H1 (cell line): Measurements from ENCODE around the gene CCNG1. TPM values are rescaled to one million over a fixed set of nuclear protein-coding genes. Genes with fewer than 3 reads are reported as not detected.

Experiments used
- GABPA ChIP-seq: IDR thresholded peaks from 2 replicates; pipeline ENCODE4 v1.6.1; 2011; ENCODE audit warnings: mild to moderate bottlenecking, low read length, moderate library complexity, borderline replicate concordance; ENCODE audit not compliant: insufficient read depth
- MAX ChIP-seq: IDR thresholded peaks from 2 replicates; pipeline ENCODE4 v1.6.1; 2012; ENCODE audit warnings: inconsistent platforms
- SUZ12 ChIP-seq: fragments of 200-600 bp; sonication (generic); IDR thresholded peaks from 2 replicates; pipeline ENCODE4 v1.6.1; 2012; ENCODE audit warnings: mild to moderate bottlenecking, inconsistent platforms, low read length, moderate library complexity, mixed read lengths
- polyA plus RNA-seq, 7 experiments: library from polyadenylated mRNA; depleted of rRNA in 3 of 7; stranded (reverse) in 5 of 7; unstranded in 2 of 7; fragments of >200 nt in 5 of 7; fragments of 200-250 nt in 2 of 7; gene quantifications; 1 replicate in 5 of 7; 2 replicates in 1 of 7; 4 replicates in 1 of 7; pipeline versions ENCODE4 v1.2.1 to v1.2.3, GENCODE V29; 2011 to 2013; ENCODE audit warnings: missing spikeins in 2 of 7, mixed read lengths in 2 of 7
- small RNA-seq: library from polyadenylated mRNA; stranded (forward); fragments of <200 nt; extraction: miRNeasy Mini kit (QIAGEN cat#:217004); gene quantifications from one replicate; pipeline ENCODE3, GENCODE V24; 2013; ENCODE audit not compliant: insufficient read depth
- total RNA-seq: library from RNA; stranded (reverse); fragmentation: NEBNext Ultra II Directional; extraction: Animal tissue kit (Norgen Biotek cat#: 25700); gene quantifications from 2 replicates; pipeline ENCODE4 v1.2.1, GENCODE V29; 2021

CCNG1 gene
- total and polyA plus RNA-seq, 2 of the 8 experiments (the other 6 are each of a cell fraction or from before 2014, with no cell fraction given), result 165 to 369 TPM

GRCh38 chr5:163489745-163490075 is 52.3 kb downstream of the CCNG1 start (continued):
- no peak for TF ChIP-seq SUZ12
- no peak for TF ChIP-seq MAX
- no peak for TF ChIP-seq GABPA
- TF ChIP-seq, all 59 proteins: peak for 0

Small RNAs within 50 kb of the gene (small RNA-seq; reads per million reads assigned to genes)
- gene AC008723.1, result not detected

Other genes with a start within 250 kb of the CCNG1 start
- gene NUDCD2, start 22.5 kb downstream of the CCNG1 start, total RNA-seq, result 48.5 and 59.5 TPM in 2 replicates
- gene NUDCD2, start 22.5 kb downstream of the CCNG1 start, polyA plus RNA-seq (2011; rRNA removed), result 6.8 and 12.2 TPM in 2 replicates
- gene HMMR, start 23.0 kb downstream of the CCNG1 start, total RNA-seq, result 70.6 and 77.3 TPM in 2 replicates
- 8.2 and 17.5 TPM in 2 replicates for gene HMMR, start 23.0 kb downstream of the CCNG1 start, polyA plus RNA-seq (2011; rRNA removed)
- gene MAT2B, start 68.0 kb downstream of the CCNG1 start, total RNA-seq, result 64.1 and 65.2 TPM in 2 replicates
- gene MAT2B, start 68.0 kb downstream of the CCNG1 start, polyA plus RNA-seq (2011; rRNA removed), result 18.7 and 33.9 TPM in 2 replicates